GM18909 (cell line): Measurements from ENCODE around the gene SLFN11.
"Not testable (repeated sequence)": the region's sequence is repeated elsewhere in the genome, so short reads cannot be mapped to it uniquely, and the experiment has no call there.

Experiments used
- ATAC-seq: cut with Tn5 transposase; IDR thresholded peaks from one replicate; pipeline ENCODE4 v1.9.1; 2021; ENCODE audit warnings: mild to moderate bottlenecking; ENCODE audit not compliant: unreplicated experiment, poor library complexity

Gene SLFN11

DNA sequence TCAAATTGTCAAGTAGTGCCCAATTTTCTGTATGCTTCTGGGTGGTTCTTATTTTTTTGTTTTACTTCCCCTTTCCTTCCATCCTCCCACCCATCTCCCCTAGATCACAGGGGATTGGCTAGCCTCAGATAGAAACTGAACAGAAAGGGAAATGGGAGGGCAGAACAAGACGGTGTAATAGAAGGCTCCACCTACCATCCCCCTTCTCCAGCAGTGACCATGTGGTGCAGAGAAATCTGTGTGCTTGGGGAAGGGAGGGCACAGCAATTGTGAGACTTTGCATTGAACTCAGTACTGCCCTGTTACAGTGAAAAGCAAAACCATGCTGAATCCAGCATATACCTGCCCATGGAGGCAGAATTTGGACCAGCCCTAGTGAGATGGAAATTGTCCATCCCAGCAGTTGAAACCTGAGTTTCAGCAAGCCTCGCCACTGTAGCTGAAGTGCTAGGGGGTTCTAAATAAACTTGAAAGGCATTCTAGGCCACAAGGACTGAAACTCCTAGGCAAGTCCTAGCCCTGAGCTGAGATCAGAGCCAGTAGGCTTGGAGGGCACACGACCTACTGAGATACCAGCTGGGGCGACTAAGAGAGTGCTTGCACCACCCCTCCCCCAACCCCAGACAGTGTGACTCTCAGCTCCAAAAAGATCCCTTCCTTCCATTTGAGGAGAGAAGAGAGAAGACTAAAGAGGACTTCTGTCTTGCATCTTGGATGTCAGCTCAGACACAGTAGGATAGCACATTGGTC, 5.2 kb downstream of the SLFN11 start:
- ATAC-seq, result peak; percentile 96

GRCh38 chr17:35361027-35361426, 12.4 kb downstream of the SLFN11 start:
- no peak for ATAC-seq

GRCh38 chr17:35359398-35359797, 14.0 kb downstream of the SLFN11 start:
- no peak for ATAC-seq

DNA sequence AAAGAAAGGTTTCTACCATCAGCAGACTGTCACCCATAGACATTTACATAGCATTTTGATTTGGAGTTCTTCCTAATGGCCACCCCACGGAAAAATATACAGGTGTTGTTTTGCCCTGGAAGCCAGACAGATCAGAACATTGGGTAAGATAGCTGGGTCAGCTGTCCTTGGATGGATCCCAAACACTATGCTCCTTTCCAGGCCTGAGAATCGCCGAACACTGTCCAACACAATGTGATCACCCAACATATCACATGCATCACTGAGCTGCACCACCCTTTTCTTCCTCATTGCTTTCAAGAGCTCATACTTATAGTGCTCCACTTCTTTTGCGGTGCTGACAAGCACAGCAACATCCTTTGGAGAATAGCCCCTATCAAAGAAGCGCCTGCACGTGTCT, 21.1 kb downstream of the SLFN11 start:
- no peak for ATAC-seq

DNA sequence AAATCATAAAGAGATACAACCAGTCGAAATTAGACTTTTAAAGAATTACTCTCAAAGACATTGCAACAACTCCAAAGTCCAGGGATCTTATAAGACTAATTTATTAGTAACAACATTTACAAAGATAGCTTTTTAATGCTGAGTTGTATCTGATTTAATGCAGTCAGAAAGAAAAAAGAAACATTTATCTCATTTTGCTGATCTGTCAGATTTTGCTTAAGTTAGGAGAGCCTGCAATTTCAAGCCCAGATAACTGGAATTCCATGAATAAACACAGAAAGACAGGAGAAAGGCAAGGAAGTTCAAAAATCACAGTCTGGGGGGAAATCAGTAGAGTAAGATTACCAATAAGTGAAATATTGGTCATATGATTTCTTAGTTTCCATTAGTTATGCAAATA, 22.9 kb downstream of the SLFN11 start:
- no peak for ATAC-seq

DNA sequence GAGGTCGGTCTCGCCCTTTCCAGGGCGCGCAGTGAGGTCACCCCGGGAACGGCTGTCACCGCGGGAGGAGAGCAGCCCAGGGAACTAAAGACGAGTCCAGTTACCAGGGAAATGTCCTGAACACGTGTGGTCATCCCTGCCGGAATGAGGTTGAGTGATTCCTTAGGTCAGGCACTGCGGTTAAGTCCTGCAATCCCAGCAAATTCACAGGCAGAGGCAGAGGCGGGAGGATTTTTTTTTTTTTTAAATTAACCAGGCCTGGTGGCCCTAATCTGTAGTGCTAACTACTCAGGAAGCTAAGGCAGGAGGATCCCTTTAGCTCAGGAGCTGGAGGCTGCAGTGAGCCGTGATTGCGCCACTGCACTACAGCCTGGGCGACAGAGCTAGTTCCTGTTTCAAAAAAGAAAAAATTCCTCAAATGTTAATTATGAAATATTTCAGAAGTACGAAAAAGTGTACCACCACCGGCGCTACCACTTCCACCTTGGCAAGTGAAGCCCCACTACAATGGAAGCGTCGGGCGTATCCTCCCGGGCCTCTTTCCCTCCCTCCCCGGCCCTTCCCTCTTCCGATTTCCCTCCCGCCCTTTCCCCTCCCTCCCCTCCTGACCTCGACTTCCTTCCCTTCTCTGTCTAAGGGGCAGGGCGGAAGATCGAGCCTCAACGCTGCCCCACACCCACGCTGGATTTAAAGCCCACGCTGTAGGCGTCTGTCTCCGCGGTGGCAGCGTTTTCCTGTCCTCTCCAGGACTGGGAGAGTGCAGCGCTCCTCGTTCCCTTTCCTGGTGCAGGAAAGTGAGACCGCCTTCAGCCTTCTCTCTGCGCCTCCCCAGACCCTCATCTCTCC, 27.3 kb downstream of the SLFN11 start:
- ATAC-seq, result no peak

- ATAC-seq, result no peak
These were observed 27.9 kb downstream of the SLFN11 start for GRCh38 chr17:35345445-35345925.

GRCh38 chr17:35344262-35344661, 29.2 kb downstream of the SLFN11 start:
- no peak for ATAC-seq

GRCh38 chr17:35342276-35342675, 31.1 kb downstream of the SLFN11 start:
- no peak for ATAC-seq

GRCh38 chr17:35341411-35341992, 31.9 kb downstream of the SLFN11 start:
- no peak for ATAC-seq

GRCh38 chr17:35338230-35338629, 35.2 kb downstream of the SLFN11 start:
- ATAC-seq, result no peak

DNA sequence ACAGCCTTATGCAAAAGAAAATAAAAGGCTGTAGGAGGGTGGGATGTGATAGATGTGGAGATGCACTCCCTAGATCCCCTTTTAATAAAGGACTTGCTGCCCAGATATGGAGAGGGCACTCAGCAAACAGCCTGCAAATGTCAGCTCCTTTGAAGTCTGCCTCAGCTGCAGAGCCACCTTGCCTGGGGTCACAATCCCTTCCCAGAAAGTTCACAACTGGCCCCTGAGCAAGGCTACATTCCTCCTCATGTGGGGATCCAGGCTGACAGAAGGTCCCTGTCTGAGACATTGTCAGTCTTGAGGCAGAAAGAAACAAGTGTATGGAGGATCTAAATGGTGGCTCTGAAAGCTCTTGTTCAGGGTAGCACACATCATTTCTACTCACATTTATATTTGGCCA, 36.1 kb downstream of the SLFN11 start:
- no peak for ATAC-seq

DNA sequence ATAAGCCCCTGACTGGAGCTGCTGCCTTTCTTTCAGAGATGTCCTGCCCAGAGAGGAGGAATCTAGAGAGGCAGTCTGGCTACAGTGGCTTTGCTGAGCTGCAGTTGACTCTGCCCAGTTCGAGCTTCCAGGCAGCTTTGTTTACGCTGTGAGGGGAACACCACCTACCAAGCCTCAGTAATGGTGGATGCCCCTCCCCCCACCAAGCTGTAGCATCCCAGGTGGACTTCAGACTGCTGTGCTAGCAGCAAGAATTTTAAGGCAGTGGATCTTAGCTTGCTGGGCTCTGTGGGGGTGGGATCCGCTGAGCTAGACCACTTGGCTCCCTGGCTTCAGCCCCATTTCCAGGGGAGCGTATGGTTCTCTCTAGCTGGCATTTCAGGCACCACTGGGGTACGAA, 39.8 kb downstream of the SLFN11 start:
- ATAC-seq, result not testable (repeated sequence)

DNA sequence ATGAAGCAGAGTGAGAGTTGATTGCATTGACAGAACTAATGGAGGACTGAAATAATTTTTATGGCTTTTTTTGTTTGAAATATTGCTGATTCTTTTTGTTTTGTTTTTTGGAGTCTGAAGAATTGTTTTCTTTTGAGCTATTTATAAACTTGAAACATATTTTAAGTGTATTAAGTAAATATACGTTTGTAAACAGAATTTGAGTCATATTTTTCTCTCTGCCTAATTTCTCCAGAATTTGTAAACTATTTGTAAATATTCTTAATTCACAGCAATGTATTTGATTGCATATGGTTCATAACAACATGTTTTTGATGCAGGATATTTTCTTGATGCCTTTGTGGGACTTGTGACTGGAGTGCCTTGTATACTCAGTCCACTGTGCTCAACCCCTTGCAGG, 50.7 kb downstream of the SLFN11 start:
- no peak for ATAC-seq

- ATAC-seq, result no peak
These were observed 57.5 kb downstream of the SLFN11 start for GRCh38 chr17:35315971-35316370.

DNA sequence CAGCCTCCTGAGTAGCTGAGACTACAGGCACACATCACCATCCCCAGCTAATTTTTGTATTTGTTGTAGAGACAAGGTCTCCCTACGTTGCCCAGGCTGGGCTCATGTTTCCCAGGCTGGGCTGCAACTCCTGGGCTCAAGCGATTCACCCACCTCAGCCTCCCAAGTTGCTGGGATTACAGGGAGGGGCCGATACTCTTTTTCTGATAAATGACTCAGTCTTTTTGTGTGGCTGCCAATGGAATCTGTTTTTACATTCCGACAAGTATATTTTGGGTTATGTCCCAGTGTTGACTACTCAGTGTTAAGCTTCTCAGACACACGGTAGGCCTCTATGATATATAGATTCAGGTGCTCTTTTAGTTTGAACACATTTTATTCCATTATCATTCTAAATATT, 58.1 kb downstream of the SLFN11 start:
- ATAC-seq, result no peak

DNA sequence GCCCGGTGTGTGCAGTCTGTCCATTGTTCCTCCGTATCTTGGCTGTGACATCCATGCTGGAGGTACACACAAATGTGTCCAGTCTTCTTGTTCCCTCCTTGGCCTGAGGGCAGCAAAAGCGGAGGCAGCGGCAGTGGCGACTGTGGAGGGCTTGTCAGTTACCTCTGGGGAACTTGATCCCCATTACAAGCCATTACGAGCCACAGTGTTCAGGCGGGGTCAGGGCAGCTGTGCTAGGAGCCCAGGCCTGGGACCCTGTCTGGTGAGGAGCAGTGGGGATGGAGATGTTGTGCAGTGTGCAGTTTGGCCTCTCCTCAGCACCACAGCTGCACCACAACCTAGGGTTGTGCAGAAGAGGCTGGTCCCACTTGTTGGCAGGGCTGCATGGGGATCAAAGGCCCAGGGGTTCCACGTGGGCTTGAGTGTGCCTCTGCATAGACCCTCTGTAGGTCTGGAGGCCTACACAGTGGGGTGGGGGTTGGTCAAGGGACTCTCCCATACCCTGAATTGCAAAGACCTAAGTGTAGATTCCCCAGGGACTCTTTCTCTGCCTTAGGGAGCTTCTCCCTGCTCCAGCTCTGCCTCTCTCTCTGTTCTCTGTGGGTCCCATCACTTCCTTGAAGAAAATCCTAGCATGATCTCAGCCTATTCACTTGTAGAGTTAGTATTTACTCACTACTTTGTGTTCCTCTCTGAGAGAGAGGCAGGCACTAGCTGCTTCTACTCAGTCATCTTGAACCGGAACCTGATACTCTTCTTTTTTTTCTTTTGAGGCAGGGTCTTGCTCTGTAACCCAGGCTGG, 58.8 kb downstream of the SLFN11 start:
- ATAC-seq, result no peak

DNA sequence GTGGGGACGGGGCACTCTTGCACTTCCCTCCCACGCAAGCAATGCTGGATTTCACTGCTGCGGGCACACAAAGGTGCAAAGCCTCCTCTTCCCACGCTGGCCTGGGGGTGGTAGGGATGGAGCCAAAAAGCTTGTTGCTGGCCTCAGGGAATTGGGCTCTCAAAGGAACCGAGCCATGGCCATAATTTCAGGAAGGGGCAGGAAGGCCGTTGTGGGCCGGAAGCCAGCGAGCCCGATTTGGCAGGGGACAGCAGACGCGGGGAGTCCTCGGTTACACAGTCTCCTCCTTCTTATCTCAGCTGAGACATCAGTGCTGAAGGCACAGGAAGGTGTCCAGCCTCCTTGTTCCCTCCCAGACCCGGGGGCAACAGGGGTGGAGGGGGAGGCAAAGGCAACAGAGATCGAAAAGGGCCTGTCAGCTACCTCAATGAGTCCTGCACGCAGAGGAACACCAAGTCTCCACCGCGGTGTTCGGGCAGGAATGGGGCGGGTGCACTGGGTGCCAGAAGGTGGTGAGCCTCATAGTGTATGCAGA, 59.5 kb downstream of the SLFN11 start:
- ATAC-seq, result no peak

DNA sequence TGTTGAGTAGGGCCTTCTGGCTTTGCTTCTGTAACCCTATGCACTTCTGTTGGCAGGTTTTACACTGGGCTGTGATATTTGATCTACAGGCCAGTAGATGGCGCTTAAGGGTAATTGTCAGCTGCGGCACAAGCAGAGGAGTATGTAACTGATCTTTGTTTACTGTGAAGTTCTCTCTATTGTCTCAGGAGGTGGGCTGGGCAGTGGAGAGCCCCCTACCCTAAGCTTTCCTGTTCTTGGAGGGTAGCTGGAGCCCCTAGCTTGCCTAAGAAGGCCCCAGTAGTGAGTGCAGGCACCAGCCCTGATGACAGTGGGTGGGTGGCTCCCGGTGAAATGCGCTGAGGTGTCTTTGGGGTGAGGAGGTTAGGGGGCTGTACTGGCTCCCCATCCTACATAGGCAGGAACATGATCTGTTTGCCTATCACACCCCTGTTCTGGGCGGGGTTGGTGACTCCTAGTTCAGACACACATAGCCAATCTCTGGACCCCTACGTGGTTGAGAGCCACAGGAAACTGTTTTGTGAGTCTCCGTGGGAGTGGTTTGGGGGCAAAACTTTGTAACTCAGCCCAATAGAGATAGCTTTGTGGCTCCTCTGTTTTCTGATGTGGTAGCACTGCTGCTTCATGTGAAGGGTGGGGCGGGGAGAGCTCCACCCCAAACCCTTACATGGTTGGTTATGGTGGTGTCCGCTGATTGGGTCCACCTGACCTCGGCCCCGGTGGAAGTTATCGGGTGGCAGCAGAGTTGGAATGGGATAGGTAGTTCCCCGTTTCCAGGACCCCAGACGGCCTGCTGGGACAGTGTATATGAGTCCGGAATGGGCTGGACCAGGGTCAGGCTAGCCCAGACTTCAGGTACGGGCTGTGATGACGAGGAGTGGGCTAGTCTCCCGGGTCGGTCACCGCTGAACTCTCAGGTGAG, 60.4 kb downstream of the SLFN11 start:
- ATAC-seq, result peak; percentile 65
